ENCODE data around the gene PLA2G2A. TPM values are rescaled to one million over a fixed set of nuclear protein-coding genes. Genes with fewer than 3 reads are reported as not detected.
"Not testable (repeated sequence)": the region's sequence is repeated elsewhere in the genome, so short reads cannot be mapped to it uniquely, and the experiment has no call there.

Gene PLA2G2A
- total RNA-seq (2014; rRNA removed; shearing (Covaris generic)) = not detected in 2 replicates
- polyA plus RNA-seq (2014; cell fraction: nucleus; rRNA removed) = not detected in 2 replicates

- no peak for DNase-seq (ENCODE audit: extremely low read depth, low read depth)
These were observed at the start of gene PLA2G2A for GRCh38 chr1:19979494-19979977. TSS of gene PLA2G2A (minus strand) at chr1:19979618. CDS start at chr1:19978773, 845 bp downstream.

GRCh38 chr1:20028726-20029125, 49.3 kb upstream of the PLA2G2A start:
- DNase-seq (ENCODE audit: extremely low read depth, low read depth) = no peak

GRCh38 chr1:20028125-20028524, 48.7 kb upstream of the PLA2G2A start:
- DNase-seq (ENCODE audit: extremely low read depth, low read depth) = no peak

- DNase-seq (ENCODE audit: extremely low read depth, low read depth) = no peak
These were observed 38.3 kb upstream of the PLA2G2A start for GRCh38 chr1:20017741-20018140.

- no peak for DNase-seq (ENCODE audit: extremely low read depth, low read depth)
These were observed 34.7 kb upstream of the PLA2G2A start for GRCh38 chr1:20014153-20014552.

GRCh38 chr1:20010016-20010415, 30.6 kb upstream of the PLA2G2A start:
- no peak for DNase-seq (ENCODE audit: extremely low read depth, low read depth)

GRCh38 chr1:20009212-20009611, 29.8 kb upstream of the PLA2G2A start:
- no peak for DNase-seq (ENCODE audit: extremely low read depth, low read depth)

- DNase-seq (ENCODE audit: extremely low read depth, low read depth) = no peak
These were observed 29.0 kb upstream of the PLA2G2A start for GRCh38 chr1:20008391-20008841.

GRCh38 chr1:19998823-19999222, 19.4 kb upstream of the PLA2G2A start:
- not testable (repeated sequence) for DNase-seq (ENCODE audit: extremely low read depth, low read depth)

- no peak for DNase-seq (ENCODE audit: extremely low read depth, low read depth)
These were observed 11.3 kb upstream of the PLA2G2A start for GRCh38 chr1:19990689-19991088.

GRCh38 chr1:19990182-19990582, 10.8 kb upstream of the PLA2G2A start:
- DNase-seq (ENCODE audit: extremely low read depth, low read depth) = not testable (repeated sequence)

- no peak for DNase-seq (ENCODE audit: extremely low read depth, low read depth)
These were observed 9.0 kb upstream of the PLA2G2A start for GRCh38 chr1:19988267-19989006.

- DNase-seq (ENCODE audit: extremely low read depth, low read depth) = no peak
These were observed 8.3 kb upstream of the PLA2G2A start for GRCh38 chr1:19987719-19988118.

- DNase-seq (ENCODE audit: extremely low read depth, low read depth) = not testable (repeated sequence)
These were observed 5.1 kb upstream of the PLA2G2A start for GRCh38 chr1:19984409-19985016.

GRCh38 chr1:19981507-19982312, 2.3 kb upstream of the PLA2G2A start:
- DNase-seq (ENCODE audit: extremely low read depth, low read depth) = no peak

GRCh38 chr1:19981170-19981506, 1.7 kb upstream of the PLA2G2A start:
- no peak for DNase-seq (ENCODE audit: extremely low read depth, low read depth)

GRCh38 chr1:19980314-19980713, 896 bp upstream of the PLA2G2A start:
- DNase-seq (ENCODE audit: extremely low read depth, low read depth) = no peak

GRCh38 chr1:19978143-19978542, 1.3 kb downstream of the PLA2G2A start:
- no peak for DNase-seq (ENCODE audit: extremely low read depth, low read depth)

- DNase-seq (ENCODE audit: extremely low read depth, low read depth) = no peak
These were observed 3.0 kb downstream of the PLA2G2A start for GRCh38 chr1:19976317-19977003.

GRCh38 chr1:19975423-19976193, 3.8 kb downstream of the PLA2G2A start:
- DNase-seq (ENCODE audit: extremely low read depth, low read depth) = no peak

All from NCI-H460 (cell line).